Fibroblast of the aortic adventitia (primary cell): ENCODE results near the gene SLC10A3. TPM values are rescaled to one million over a fixed set of nuclear protein-coding genes. Genes with fewer than 3 reads are reported as not detected.

Experiments used
- DNase-seq: peaks from one replicate; pipeline ENCODE4 v3.0.0-alpha.2; 2010; ENCODE audit warnings: low read depth
- H3K4me3 ChIP-seq: 2 replicates; pipeline ENCODE4 v1.5.1; 2011; ENCODE audit warnings: low read depth, mild to moderate bottlenecking, control low read depth, low read length, moderate library complexity
- total RNA-seq: library from RNA; depleted of rRNA; stranded (reverse); fragments of >200 nt; gene quantifications from 2 replicates; pipeline ENCODE4 v1.2.3, GENCODE V29; 2012; ENCODE audit warnings: low replicate concordance
- TF ChIP-seq, protein P1 (sequence below): IDR thresholded peaks from 2 replicates; pipeline ENCODE4 v1.5.1; 2011; ENCODE audit warnings: mild to moderate bottlenecking, low read length, control low read depth, inconsistent platforms; ENCODE audit not compliant: insufficient read depth

SLC10A3 gene
- total RNA-seq, 1 donor: 28.6 TPM

DNA sequence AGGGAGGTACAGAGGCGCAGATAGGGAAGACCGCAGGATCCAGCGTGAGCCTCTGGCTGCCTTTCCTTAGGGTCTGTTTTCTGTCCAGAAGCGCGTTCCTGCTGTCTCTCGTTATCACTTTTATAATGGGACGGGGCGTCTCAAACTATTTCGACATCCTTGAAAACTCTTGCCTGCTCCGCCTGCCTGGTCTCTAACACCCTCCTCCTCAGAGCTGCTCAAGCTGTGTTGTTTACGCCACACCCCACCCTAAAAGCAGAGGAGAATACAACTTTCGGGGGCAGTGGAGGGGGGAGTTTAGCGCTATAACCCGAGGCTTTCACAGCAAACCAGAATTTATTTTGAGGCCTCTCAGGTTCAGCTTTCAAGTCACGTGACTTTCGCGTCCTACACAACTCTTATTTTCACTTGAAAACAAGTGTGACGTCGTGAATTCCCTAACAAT is 26.2 kb upstream of the SLC10A3 start:
- peak overlapping the region; percentile 54 for H3K4me3 ChIP-seq
- TF ChIP-seq, protein P1, sequence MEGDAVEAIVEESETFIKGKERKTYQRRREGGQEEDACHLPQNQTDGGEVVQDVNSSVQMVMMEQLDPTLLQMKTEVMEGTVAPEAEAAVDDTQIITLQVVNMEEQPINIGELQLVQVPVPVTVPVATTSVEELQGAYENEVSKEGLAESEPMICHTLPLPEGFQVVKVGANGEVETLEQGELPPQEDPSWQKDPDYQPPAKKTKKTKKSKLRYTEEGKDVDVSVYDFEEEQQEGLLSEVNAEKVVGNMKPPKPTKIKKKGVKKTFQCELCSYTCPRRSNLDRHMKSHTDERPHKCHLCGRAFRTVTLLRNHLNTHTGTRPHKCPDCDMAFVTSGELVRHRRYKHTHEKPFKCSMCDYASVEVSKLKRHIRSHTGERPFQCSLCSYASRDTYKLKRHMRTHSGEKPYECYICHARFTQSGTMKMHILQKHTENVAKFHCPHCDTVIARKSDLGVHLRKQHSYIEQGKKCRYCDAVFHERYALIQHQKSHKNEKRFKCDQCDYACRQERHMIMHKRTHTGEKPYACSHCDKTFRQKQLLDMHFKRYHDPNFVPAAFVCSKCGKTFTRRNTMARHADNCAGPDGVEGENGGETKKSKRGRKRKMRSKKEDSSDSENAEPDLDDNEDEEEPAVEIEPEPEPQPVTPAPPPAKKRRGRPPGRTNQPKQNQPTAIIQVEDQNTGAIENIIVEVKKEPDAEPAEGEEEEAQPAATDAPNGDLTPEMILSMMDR: no peak
- peak; percentile 88 for DNase-seq

DNA sequence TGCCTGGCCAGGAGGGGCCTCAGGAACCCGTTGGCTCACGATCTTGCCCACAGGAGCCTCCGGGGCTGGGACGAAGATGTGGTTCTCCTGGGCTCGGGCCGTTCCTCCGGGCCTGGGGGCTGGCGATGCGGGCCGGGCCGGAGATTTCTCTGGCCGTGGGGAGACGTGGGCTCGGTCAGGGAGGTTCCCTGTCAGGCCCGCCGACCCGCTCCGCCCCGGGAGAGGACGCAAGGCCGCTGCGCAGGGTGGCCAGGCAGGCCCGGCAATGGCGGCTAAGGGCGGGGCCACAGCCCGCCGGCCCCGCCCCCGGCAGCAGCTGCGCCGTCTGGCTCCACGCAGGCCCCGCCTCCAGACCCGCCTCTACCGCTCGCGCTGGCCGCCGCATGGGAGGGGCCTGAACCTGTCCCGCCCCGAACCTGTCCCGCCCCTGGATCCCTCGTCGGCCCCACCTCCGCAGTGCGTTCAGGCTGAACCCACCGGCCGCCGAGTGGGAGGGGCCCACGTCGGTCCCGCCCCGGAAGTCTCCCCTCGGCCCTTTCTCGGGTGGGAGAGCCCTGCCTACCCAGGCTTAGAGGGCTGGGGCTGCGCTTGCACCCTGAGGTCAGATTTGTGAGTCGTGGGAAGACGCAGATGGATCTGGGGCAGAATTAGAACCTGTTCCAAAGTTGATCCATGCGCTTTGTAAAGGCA is 25.7 kb upstream of the SLC10A3 start, which contains the start of gene FAM3A:
Gene FAM3A (minus strand): TSS at position 267 of the 690 bp plus-strand sequence. CDS start 460 bp downstream, outside the sequence.
- H3K4me3 ChIP-seq: peak within 1 kb of the TSS; percentile 73
- DNase-seq: peak; percentile 84

DNA sequence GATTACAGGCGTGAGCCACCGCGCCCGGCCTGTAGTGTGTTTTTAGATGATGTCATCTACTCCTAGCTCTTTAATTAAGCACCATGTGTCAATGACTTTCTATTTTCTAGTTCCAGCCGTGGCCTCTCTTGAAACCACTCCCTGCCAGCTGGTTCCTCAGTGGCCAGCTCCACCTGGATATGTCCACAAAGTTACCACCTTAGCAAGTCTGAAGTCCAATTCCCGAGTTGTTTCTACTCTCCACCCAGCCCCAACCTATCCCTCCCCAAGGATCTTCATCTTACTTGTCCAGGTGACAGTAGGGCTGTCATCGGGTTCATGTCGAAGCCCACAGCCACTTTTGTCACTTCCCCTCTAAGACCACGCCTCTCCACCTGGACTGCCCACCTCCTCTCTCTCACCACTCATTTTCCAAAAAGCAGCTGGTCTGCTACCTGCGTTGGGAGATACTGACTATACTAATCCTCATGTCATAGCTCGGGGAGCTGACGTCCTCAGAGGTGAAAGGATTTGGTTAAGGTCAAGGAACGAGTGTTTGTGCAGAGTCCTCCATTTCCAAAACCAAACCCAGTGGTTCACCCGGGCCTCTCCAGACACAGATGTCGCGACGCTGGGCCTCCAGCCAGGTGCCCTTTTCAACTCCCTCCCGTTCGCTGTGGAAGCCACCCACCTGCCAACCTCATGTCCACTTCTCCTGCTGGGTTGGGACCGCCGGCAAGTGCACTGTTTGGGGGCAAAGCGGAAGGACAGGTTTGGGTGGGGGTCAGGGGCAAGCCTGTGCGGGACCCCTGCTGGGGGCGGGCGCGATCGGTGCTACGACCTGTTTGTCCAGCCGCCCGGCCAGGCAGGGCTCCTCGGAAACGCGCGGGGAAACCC is 24.9 kb upstream of the SLC10A3 start:
- TF ChIP-seq, protein P1: no peak
- no peak for DNase-seq
- peak overlapping the region; percentile 73 for H3K4me3 ChIP-seq

More for the DNA sequence above, 25.7 kb upstream of the SLC10A3 start, which contains the start of gene FAM3A:
- TF ChIP-seq, protein P1: no peak

DNA sequence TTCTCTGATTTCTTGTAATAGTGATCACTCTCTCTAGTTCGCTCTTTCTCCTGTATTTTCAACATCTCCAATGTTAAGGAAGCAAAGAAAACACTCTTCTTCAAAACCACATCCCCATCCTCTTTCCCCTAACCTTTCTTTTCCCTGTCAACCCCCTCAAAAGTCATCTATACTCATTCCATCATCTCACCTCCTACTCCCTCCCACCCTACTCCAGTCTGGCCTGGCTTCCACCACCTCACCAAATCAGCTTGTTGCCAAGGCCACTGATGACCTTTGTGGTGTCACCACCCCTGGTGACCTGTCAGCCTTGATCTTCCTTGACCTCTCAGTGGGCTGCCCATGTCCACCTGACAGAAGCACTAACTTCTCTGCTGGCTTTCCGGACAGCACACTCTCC is 23.3 kb upstream of the SLC10A3 start:
- DNase-seq: no peak
- H3K4me3 ChIP-seq: no peak overlapping the region
- TF ChIP-seq, protein P1: no peak

DNA sequence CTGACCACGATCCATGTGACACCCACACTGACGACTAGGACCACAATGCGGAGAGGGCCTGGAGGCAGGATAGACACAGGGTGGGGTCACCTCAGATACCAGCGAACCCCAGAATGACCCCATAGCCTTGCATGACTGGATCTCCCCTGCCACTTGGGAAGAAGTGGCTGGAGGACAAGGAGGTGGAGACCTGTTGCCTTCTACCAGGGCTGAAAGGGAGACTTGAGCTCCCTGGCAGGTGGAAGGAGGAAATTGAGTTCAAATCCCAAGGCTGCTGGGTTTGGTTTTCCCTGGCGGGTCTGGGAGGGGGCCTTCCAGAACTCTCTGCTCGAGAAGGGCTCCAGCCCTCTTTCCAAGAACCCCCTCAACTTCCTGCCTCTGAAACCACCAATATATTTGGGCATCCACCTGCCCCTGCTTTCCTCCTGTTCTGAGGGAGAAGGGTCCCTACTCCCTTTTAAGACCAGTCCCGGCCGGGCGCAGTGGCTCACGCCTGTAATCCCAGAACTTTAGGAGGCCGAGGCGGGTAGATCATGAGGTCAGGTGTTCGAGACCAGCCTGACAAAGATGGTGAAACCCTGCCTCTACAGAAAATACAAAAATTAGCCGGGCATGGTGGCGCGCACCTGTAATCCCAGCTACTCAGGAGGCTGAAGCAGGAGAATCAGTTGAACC is 22.6 kb upstream of the SLC10A3 start:
- H3K4me3 ChIP-seq: no peak overlapping the region
- TF ChIP-seq, protein P1: no peak
- no peak for DNase-seq

DNA sequence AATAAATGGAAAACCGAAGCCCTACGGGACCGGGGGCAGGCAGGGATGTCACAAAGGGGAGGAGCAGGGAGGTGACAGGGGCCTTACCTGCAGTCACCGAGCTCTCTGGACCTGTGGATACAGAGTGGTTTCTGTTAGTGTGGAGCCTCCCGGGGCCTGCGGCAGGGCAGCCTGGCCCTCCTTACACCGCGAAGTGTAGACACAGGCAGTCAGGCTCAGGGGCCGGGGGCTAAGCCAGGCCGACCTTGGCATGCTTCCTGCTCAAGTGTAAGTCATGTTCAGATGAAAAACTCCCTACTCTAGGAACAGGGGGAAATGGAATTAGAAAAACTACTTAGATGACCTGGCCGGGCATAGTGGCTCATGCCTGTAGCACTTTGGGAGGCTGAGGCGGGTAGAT is 21.3 kb upstream of the SLC10A3 start:
- TF ChIP-seq, protein P1: no peak
- no peak for DNase-seq
- no peak overlapping the region for H3K4me3 ChIP-seq
